PFSK-1 (cell line): Measurements from ENCODE around the gene GPR37L1.

Source experiments
- FOXP2 ChIP-seq: optimal IDR thresholded peaks from 2 replicates; pipeline ENCODE3; 2011; ENCODE audit warnings: borderline replicate concordance, control low read depth, inconsistent platforms; ENCODE audit not compliant: insufficient read depth; ENCODE audit errors: extremely low read length, extremely low read depth
- POLR2AphosphoS5 ChIP-seq: IDR thresholded peaks from 2 replicates; pipeline ENCODE4 v1.6.1; 2012; ENCODE audit warnings: low read depth, mild to moderate bottlenecking, control low read depth, low read length, moderate library complexity
- REST ChIP-seq, 2 experiments: IDR thresholded peaks; 2 replicates each; pipeline versions ENCODE4 v1.6.1 to v1.8.0; 2011 to 2012; ENCODE audit warnings: low read depth in 2 of 2, low read length in 2 of 2, control low read depth in 1 of 2, inconsistent platforms in 1 of 2, mild to moderate bottlenecking in 1 of 2, moderate library complexity in 1 of 2; ENCODE audit not compliant: insufficient read depth in 1 of 2

GRCh38 chr1:202130297-202130721 is 7.6 kb downstream of the GPR37L1 start:
- TF ChIP-seq POLR2AphosphoS5 (no peak), REST (IDR thresholded peaks at IDR 0.05; ENCODE audit: insufficient read depth in 1 of 2, low read depth in 2 of 2, low read length in 2 of 2) (no peak), FOXP2 (no peak)
